Uterus (tissue), 4 donors: ENCODE data around the gene NYNRIN. TPM values are rescaled to one million over a fixed set of nuclear protein-coding genes. Genes with fewer than 3 reads are reported as not detected.
"Not testable (repeated sequence)": the region's sequence is repeated elsewhere in the genome, so short reads cannot be mapped to it uniquely, and the experiment has no call there.

ENCODE experiments used
- DNase-seq, 2 donors: peaks; one replicate each; pipeline ENCODE4 v3.0.0-alpha.2; 2019 to 2020
- H3K27ac ChIP-seq, 2 donors: fragments of 200-600 bp; sonication (generic); 1 replicate in 1 of 2; 2 replicates in 1 of 2; pipeline ENCODE4 v1.5.1; 2016 to 2018
- H3K27me3 ChIP-seq, 2 donors: fragments of 200-600 bp; sonication (generic); one replicate each; pipeline ENCODE4 v1.5.1; 2018 to 2019; ENCODE audit warnings: control low read depth in 1 of 2
- H3K36me3 ChIP-seq, 2 donors: fragments of 200-600 bp; sonication (generic); one replicate each; pipeline ENCODE4 v1.5.1; 2019; ENCODE audit warnings: control low read depth in 1 of 2
- H3K4me1 ChIP-seq, 2 donors: fragments of 200-600 bp; sonication (generic); one replicate each; pipeline ENCODE4 v1.5.1; 2018 to 2019; ENCODE audit warnings: control low read depth in 1 of 2
- H3K4me3 ChIP-seq, 2 donors: fragments of 200-600 bp; sonication (generic); 1 replicate in 1 of 2; 2 replicates in 1 of 2; pipeline ENCODE4 v1.5.1; 2018 to 2019; ENCODE audit warnings: mild to moderate bottlenecking in 1 of 2
- H3K9me3 ChIP-seq, 2 donors: fragments of 200-600 bp; sonication (generic); one replicate each; pipeline ENCODE4 v1.5.1; 2019; ENCODE audit warnings: control low read depth in 1 of 2
- CTCF ChIP-seq, 4 experiments: fragments of 200-600 bp in 2 of 4; fragments of 450-650 bp in 2 of 4; sonication (generic) in 2 of 4; IDR thresholded peaks; one replicate each; pipeline ENCODE4 v1.5.1; 2016 to 2019; ENCODE audit warnings: antibody characterized with exemption in 4 of 4, mild to moderate bottlenecking in 2 of 4, moderate library complexity in 1 of 4
- POLR2A ChIP-seq, 2 donors: fragments of 450-650 bp; IDR thresholded peaks; one replicate each; pipeline ENCODE4 v1.6.1; 2016; ENCODE audit warnings: antibody characterized with exemption in 2 of 2, mild to moderate bottlenecking in 1 of 2, moderate library complexity in 1 of 2
- intact Hi-C: fragments of 100-400 bp; cut with DNase I; formaldehyde crosslinking; loops from one replicate; pipeline ENCODE4 v1.15.1; 2023; ENCODE audit warnings: low total_unique reads
- total RNA-seq, 4 donors: library from RNA; depleted of rRNA in 3 of 4; stranded (reverse); fragments of >200 nt in 3 of 4; gene quantifications; one replicate each; pipeline versions ENCODE4 v1.1.0 to v1.2.4, GENCODE V29; 2014 to 2023
- donor health status: DM: yes; HTN: yes; CAD: no.

NYNRIN gene
- total RNA-seq, 4 donors from 2014 or later: 4.9 to 51.1 (median 27.3) TPM

GRCh38 chr14:24442240-24443052, 43.6 kb downstream of the NYNRIN start, which contains the start of gene SDR39U1:
TSS of gene SDR39U1 (minus strand) at chr14:24442776. CDS start at chr14:24442769, 7 bp downstream.
- Histone ChIP-seq H3K9me3 (no peaks in the 10 kb centered on the region), H3K4me1 (peaks cover 6 to 10% of the 10 kb centered on the region in 2 donors), H3K4me3 (peak within 1 kb of the TSS; percentile 55 to 83), H3K36me3 (no peaks in the 10 kb centered on the region), H3K27me3 (no peaks in the 10 kb centered on the region), H3K27ac (peak within 1 kb of the TSS; percentile 99 to 100)
- TF ChIP-seq CTCF (IDR thresholded peaks at IDR 0.05): peak in 2 of 4 experiments; percentile 3 to 16
- TF ChIP-seq POLR2A (IDR thresholded peaks at IDR 0.05): peak; percentile 87 to 93
- intact Hi-C loops: no loop called here
- peak; percentile 97 to 99 for DNase-seq

- Histone ChIP-seq H3K9me3 (no peaks in the 10 kb centered on the region), H3K4me3 (peak overlapping the region; percentile 55 to 83), H3K4me1 (peaks cover 6 to 10% of the 10 kb centered on the region in 2 donors), H3K27ac (peak overlapping the region; percentile 99 to 100), H3K27me3 (no peaks in the 10 kb centered on the region), H3K36me3 (no peaks in the 10 kb centered on the region)
- intact Hi-C loops: no loop called here
- DNase-seq: no peak
- TF ChIP-seq CTCF (IDR thresholded peaks at IDR 0.05): no peak
- no peak for TF ChIP-seq POLR2A (IDR thresholded peaks at IDR 0.05)
Measured at GRCh38 chr14:24443053-24443665, 44.4 kb downstream of the NYNRIN start.

DNA sequence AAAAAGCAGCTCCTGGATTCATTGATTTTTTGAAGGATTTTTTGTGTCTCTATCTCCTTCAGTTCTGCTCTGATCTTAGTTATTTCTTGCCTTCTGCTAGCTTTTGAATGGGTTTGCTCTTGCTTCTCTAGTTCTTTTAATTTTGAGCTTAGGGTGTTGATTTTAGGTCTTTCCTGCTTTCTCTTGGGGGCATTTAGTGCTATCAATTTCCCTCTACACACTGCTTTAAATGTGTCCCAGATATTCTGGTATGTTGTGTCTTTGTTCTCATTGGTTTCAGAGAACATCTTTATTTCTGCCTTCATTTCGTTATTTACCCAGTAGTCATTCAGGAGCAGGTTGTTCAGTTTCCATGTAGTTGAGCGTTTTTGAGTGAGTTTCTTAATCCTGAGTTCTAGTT, 52.0 kb downstream of the NYNRIN start:
- H3K4me3 ChIP-seq, H3K9me3 ChIP-seq, H3K4me1 ChIP-seq, H3K27me3 ChIP-seq, H3K27ac ChIP-seq, DNase-seq, intact Hi-C loops, H3K36me3 ChIP-seq: not testable (repeated sequence)

- intact Hi-C loops: no loop called here
- TF ChIP-seq CTCF (IDR thresholded peaks at IDR 0.05): no peak
- TF ChIP-seq POLR2A (IDR thresholded peaks at IDR 0.05): no peak
- Histone ChIP-seq H3K36me3 (no peaks in the 10 kb centered on the region), H3K27me3 (no peaks in the 10 kb centered on the region), H3K9me3 (no peaks in the 10 kb centered on the region), H3K4me3 (no peak overlapping the region), H3K27ac (no peak overlapping the region), H3K4me1 (no peaks in the 10 kb centered on the region)
- DNase-seq: no peak
Measured at GRCh38 chr14:24456980-24457379, 58.2 kb downstream of the NYNRIN start.

DNA sequence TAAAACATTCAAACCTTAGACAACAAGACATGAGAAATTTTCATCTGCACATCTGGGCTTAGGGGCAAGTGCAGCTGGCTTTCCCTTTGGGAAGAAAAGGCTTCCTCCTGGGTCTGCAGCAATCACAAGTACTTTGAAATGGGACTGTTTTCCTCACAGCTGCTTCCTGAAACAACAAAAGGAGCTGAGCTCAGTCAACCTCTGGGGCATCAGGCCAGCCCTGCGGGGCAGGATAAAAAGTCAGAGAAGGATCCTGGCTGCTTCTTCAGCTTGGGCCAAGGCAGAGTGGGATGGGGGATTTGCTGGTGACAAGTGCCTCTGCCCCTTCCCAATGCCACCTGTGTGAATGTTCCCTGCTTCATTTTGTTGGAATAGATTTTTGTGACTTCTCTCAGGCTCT, 59.9 kb downstream of the NYNRIN start:
- TF ChIP-seq POLR2A (IDR thresholded peaks at IDR 0.05) (no peak), CTCF (IDR thresholded peaks at IDR 0.05) (no peak)
- H3K4me1 ChIP-seq: no peaks in the 10 kb centered on the region
- no peak overlapping the region for H3K4me3 ChIP-seq
- DNase-seq: no peak
- intact Hi-C loops: no loop called here
- H3K27me3 ChIP-seq: no peaks in the 10 kb centered on the region
- no peak overlapping the region for H3K27ac ChIP-seq
- H3K9me3 ChIP-seq: no peaks in the 10 kb centered on the region
- H3K36me3 ChIP-seq: no peaks in the 10 kb centered on the region
